Measurements from ENCODE around the gene CSGALNACT2. TPM values are rescaled to one million over a fixed set of nuclear protein-coding genes. Genes with fewer than 3 reads are reported as not detected.
A peak's percentile ranks its signal among the peaks of the same experiment; 100 is the strongest.

Gene CSGALNACT2, protein sequence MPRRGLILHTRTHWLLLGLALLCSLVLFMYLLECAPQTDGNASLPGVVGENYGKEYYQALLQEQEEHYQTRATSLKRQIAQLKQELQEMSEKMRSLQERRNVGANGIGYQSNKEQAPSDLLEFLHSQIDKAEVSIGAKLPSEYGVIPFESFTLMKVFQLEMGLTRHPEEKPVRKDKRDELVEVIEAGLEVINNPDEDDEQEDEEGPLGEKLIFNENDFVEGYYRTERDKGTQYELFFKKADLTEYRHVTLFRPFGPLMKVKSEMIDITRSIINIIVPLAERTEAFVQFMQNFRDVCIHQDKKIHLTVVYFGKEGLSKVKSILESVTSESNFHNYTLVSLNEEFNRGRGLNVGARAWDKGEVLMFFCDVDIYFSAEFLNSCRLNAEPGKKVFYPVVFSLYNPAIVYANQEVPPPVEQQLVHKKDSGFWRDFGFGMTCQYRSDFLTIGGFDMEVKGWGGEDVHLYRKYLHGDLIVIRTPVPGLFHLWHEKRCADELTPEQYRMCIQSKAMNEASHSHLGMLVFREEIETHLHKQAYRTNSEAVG
- total RNA-seq, result 7.1 TPM
- long read RNA-seq, transcript CSGALNACT2-201 (8 exons, 3,730 nt), result major isoform, 12 of 19 reads
- long read RNA-seq, partial matches to known transcripts, result 2 of 19 reads
- long read RNA-seq, other reads (novel, unspliced or antisense), result 5 of 19 reads

DNA sequence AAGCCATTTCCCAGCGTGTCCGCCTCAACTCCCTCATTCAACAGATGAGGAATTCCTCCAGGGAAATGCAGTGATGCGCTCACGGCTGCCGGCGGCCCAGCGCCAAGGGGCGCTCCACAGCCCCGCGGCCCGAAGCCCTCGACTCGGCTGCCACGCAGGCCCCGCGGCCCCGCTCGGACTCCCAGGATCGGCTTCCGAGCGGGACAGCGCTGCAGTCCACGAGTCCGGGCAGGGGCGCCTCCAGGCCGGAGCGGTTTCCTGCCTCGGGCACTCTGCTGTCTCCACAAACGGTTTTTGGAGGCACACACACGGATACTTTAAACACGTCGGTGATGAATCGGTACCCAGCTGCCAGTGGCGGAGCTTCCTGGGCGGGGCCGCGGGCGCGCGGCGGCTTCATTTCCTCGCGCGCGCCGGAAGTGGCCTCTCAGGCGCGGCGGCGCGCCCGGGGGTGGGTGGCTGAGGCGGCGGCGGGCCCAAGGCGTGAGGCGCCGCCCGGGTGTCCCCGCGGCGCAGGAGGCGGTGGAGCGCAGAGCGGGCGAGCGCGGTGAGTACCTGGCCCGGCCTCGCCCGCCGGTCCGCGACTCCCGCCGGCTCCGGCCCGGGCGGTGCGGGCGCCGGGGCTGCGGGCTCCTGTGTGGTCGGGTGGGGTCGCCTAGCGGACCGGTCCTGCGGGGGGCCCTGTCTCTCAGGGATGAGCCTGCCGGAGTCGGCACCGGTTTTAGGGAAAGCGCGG lies at the start of gene CSGALNACT2:
Gene CSGALNACT2, plus strand, starts transcription at position 425 of the 736 bp plus-strand sequence. CDS start 16,705 bp downstream, outside the sequence.
- Histone ChIP-seq H3K36me3 (no peaks in the 10 kb centered on the region), H3K27me3 (ENCODE audit: low read depth) (no peaks in the 10 kb centered on the region), H3K4me1 (peaks cover 33% of the 10 kb centered on the region), H3K9me3 (replicated peaks) (no peaks in the 10 kb centered on the region), H3K27ac (replicated peaks) (peak within 1 kb of the TSS; percentile 94), H3K4me3 (peak within 1 kb of the TSS; percentile 96)
- TF ChIP-seq, protein P1, sequence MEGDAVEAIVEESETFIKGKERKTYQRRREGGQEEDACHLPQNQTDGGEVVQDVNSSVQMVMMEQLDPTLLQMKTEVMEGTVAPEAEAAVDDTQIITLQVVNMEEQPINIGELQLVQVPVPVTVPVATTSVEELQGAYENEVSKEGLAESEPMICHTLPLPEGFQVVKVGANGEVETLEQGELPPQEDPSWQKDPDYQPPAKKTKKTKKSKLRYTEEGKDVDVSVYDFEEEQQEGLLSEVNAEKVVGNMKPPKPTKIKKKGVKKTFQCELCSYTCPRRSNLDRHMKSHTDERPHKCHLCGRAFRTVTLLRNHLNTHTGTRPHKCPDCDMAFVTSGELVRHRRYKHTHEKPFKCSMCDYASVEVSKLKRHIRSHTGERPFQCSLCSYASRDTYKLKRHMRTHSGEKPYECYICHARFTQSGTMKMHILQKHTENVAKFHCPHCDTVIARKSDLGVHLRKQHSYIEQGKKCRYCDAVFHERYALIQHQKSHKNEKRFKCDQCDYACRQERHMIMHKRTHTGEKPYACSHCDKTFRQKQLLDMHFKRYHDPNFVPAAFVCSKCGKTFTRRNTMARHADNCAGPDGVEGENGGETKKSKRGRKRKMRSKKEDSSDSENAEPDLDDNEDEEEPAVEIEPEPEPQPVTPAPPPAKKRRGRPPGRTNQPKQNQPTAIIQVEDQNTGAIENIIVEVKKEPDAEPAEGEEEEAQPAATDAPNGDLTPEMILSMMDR (IDR thresholded peaks at IDR 0.05; ENCODE audit: borderline replicate concordance), result no peak
- DNase-seq, result peak; percentile 88
- intact Hi-C loops (cut with micrococcal nuclease), result no loop called here

DNA sequence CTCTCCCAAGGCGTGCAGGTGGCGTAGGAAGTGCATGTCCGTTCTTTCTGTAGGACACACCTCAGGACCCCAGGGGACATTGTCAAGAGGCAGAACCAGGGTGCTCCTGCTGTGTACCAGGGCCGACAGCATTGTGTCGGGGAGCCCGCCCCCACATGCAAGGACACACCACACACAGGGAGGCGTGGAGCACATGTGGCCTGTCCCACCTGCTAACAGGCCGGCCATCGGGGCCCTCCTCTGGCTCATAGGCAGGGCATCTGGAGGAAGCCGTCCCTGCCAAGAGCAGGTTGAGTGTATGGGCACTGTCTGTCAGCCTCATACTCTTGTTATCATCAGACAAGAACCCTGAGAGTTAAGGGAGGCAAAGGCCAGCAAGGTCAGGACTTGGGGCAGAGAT lies 48.7 kb upstream of the CSGALNACT2 start:
- H3K4me1 ChIP-seq, result no peaks in the 10 kb centered on the region
- peaks cover 47% of the 10 kb centered on the region for H3K27me3 ChIP-seq (ENCODE audit: low read depth)
- no peaks in the 10 kb centered on the region for H3K9me3 ChIP-seq (replicated peaks)
- TF ChIP-seq, protein P1 (IDR thresholded peaks at IDR 0.05; ENCODE audit: borderline replicate concordance), result no peak
- intact Hi-C loops (cut with micrococcal nuclease), result no loop called here
- no peaks in the 10 kb centered on the region for H3K36me3 ChIP-seq
- H3K27ac ChIP-seq (replicated peaks), result no peak overlapping the region
- no peak for DNase-seq
- no peak overlapping the region for H3K4me3 ChIP-seq

DNA sequence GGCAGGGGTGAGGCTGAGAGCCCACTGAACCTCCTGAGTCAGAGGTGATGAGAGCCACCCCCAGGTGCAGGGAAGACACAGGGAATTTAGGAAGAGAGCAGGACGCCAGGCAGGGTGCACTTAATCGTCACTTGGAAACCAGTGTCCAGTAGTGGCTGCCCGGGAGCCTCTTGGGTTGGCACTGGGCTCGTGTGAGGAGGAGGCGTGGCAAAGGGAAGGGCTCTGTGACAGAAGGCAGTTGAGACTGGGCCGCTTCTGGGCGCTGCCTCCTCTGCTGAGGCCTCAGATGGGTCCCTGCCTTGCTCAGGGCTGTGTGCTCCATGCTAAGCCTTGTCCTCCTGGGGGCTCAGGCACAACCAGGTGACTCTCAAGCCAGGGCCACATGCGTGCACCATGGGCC lies 48.1 kb upstream of the CSGALNACT2 start:
- H3K9me3 ChIP-seq (replicated peaks), result no peaks in the 10 kb centered on the region
- no peaks in the 10 kb centered on the region for H3K4me1 ChIP-seq
- TF ChIP-seq, protein P1 (IDR thresholded peaks at IDR 0.05; ENCODE audit: borderline replicate concordance), result no peak
- H3K36me3 ChIP-seq, result no peaks in the 10 kb centered on the region
- no peak overlapping the region for H3K27ac ChIP-seq (replicated peaks)
- intact Hi-C loops (cut with micrococcal nuclease), result no loop called here
- H3K27me3 ChIP-seq (ENCODE audit: low read depth), result peaks cover 50% of the 10 kb centered on the region
- DNase-seq, result no peak
- no peak overlapping the region for H3K4me3 ChIP-seq

DNA sequence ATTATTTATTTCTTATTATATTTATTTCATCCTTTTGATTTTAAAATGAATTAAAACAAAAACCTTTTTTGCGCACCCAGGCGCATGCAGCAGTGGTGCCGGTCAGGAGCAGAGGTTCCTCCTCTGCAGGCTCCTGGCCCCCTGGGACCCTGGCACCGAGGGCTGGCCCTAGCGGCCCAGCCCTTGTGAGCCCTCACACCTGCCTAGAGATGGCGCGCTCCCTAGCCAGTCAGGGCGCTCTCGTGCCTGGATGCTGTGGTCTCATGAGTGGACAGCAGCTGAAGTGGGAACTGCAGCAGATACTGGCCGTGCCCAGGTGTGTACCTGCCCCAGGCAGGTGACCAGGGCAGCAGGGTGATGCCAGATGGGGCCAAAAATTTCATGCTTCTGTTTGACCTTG lies 47.6 kb upstream of the CSGALNACT2 start:
- no peak for DNase-seq
- Histone ChIP-seq H3K27me3 (ENCODE audit: low read depth) (peaks cover 50% of the 10 kb centered on the region), H3K4me1 (no peaks in the 10 kb centered on the region), H3K27ac (replicated peaks) (no peak overlapping the region), H3K9me3 (replicated peaks) (no peaks in the 10 kb centered on the region), H3K4me3 (no peak overlapping the region), H3K36me3 (no peaks in the 10 kb centered on the region)
- TF ChIP-seq, protein P1 (IDR thresholded peaks at IDR 0.05; ENCODE audit: borderline replicate concordance), result no peak
- intact Hi-C loops (cut with micrococcal nuclease), result no loop called here

DNA sequence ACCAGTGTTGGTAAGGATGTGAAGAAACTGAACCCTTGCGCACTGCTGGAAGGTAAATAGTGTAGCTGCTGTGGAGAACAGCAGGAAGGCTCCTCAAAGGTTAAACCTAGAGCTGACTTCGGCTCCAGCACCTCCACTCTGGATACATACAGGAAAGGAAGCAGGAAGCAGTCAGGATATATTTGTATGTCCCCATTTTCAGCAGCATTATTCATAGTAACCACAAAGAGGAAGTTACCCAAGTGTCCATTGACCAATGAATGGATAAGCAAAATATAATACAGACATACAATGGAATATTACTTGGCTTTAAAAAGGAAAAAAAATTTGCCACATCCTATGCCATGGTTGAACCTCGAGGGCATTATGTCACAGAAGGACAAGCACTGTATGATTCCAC lies 46.4 kb upstream of the CSGALNACT2 start:
- intact Hi-C loops (cut with micrococcal nuclease), result no loop called here
- peaks cover 50% of the 10 kb centered on the region for H3K27me3 ChIP-seq (ENCODE audit: low read depth)
- H3K4me3 ChIP-seq, result no peak overlapping the region
- DNase-seq, result no peak
- TF ChIP-seq, protein P1 (IDR thresholded peaks at IDR 0.05; ENCODE audit: borderline replicate concordance), result no peak
- H3K36me3 ChIP-seq, result no peaks in the 10 kb centered on the region
- no peaks in the 10 kb centered on the region for H3K9me3 ChIP-seq (replicated peaks)
- H3K4me1 ChIP-seq, result no peaks in the 10 kb centered on the region
- H3K27ac ChIP-seq (replicated peaks), result no peak overlapping the region
